Keratinocyte (primary cell): ENCODE measurements around the gene PLB1. TPM values are rescaled to one million over a fixed set of nuclear protein-coding genes. Genes with fewer than 3 reads are reported as not detected.
A peak's percentile ranks its signal among the peaks of the same experiment; 100 is the strongest.

Experiments
- DNase-seq: peaks from one replicate; pipeline ENCODE4 v3.0.0-alpha.2; 2011; ENCODE audit warnings: low read depth, missing footprints, low spot score
- FAIRE-seq: peaks from 2 replicates; lab custom pipeline; 2011; peaks lifted over from hg19 to GRCh38; lab: Jason Lieb, UNC
- H2AFZ ChIP-seq: 2 replicates; pipeline ENCODE4 v1.6.0; 2012; ENCODE audit warnings: low read length, control low read depth, inconsistent platforms; ENCODE audit not compliant: control insufficient read depth
- H3K27ac ChIP-seq: 2 replicates; pipeline ENCODE4 v1.5.1; 2011; ENCODE audit warnings: low read length; ENCODE audit not compliant: control insufficient read depth, insufficient read depth
- H3K27me3 ChIP-seq: 3 replicates; pipeline ENCODE4 v1.6.0; 2011; ENCODE audit warnings: low read length; ENCODE audit not compliant: control insufficient read depth, insufficient read depth; ENCODE audit errors: extremely low read depth
- H3K36me3 ChIP-seq, 2 experiments: 2 replicates in 1 of 2; 3 replicates in 1 of 2; pipeline ENCODE4 v1.5.1; 2011; ENCODE audit warnings: low read length in 2 of 2, mild to moderate bottlenecking in 1 of 2; ENCODE audit not compliant: control insufficient read depth in 2 of 2, insufficient read depth in 2 of 2; ENCODE audit errors: extremely low read depth in 1 of 2
- H3K4me1 ChIP-seq: 3 replicates; pipeline ENCODE4 v1.5.1; 2011; ENCODE audit warnings: low read length; ENCODE audit not compliant: control insufficient read depth, insufficient read depth; ENCODE audit errors: extremely low read depth
- H3K4me2 ChIP-seq: 3 replicates; pipeline ENCODE4 v1.6.0; 2011; ENCODE audit warnings: low read depth, low read length; ENCODE audit not compliant: control insufficient read depth, insufficient read depth; ENCODE audit errors: extremely low read depth
- H3K4me3 ChIP-seq, 3 experiments: fragments of 200-600 bp in 1 of 3; sonication (generic) in 1 of 3; 2 replicates in 2 of 3; 3 replicates in 1 of 3; pipeline ENCODE4 v1.5.1; 2011 to 2016; ENCODE audit warnings: low read length in 3 of 3, mild to moderate bottlenecking in 3 of 3, control low read depth in 2 of 3, inconsistent platforms in 1 of 3, low read depth in 1 of 3, mixed read lengths in 1 of 3, mixed run types in 1 of 3, moderate library complexity in 1 of 3; ENCODE audit not compliant: control insufficient read depth in 2 of 3, insufficient read depth in 2 of 3; ENCODE audit errors: extremely low read depth in 1 of 3
- H3K79me2 ChIP-seq: 2 replicates; pipeline ENCODE4 v1.6.0; 2012; ENCODE audit warnings: low read length; ENCODE audit not compliant: control insufficient read depth, insufficient read depth
- H3K9ac ChIP-seq: 3 replicates; pipeline ENCODE4 v1.6.0; 2011; ENCODE audit warnings: low read length; ENCODE audit not compliant: control insufficient read depth, insufficient read depth; ENCODE audit errors: extremely low read depth
- H3K9me1 ChIP-seq: 3 replicates; pipeline ENCODE4 v1.6.0; 2011; ENCODE audit warnings: low read length; ENCODE audit not compliant: control insufficient read depth, insufficient read depth; ENCODE audit errors: extremely low read depth
- H3K9me3 ChIP-seq: 2 replicates; pipeline ENCODE4 v1.5.1; 2012; ENCODE audit warnings: low read depth, low read length; ENCODE audit not compliant: control insufficient read depth
- H4K20me1 ChIP-seq: 3 replicates; pipeline ENCODE4 v1.6.0; 2011; ENCODE audit warnings: low read length; ENCODE audit not compliant: control insufficient read depth, insufficient read depth; ENCODE audit errors: extremely low read depth
- EZH2 ChIP-seq: IDR thresholded peaks from one replicate; pipeline ENCODE4 v1.6.1; 2012; ENCODE audit warnings: inconsistent platforms, mild to moderate bottlenecking, low read length, moderate library complexity
- dilution Hi-C: fragments of 300-500 bp; cut with MboI; formaldehyde crosslinking; loops from one replicate; pipeline ENCODE4 v1.7.0; 2020; ENCODE audit warnings: low sequenced_read_pairs; ENCODE audit not compliant: extremely low pct_ligation_motif_present
- polyA plus RNA-seq, 5 experiments: library from polyadenylated mRNA; depleted of rRNA in 3 of 5; stranded (reverse) in 3 of 5; stranded (forward) in 1 of 5; unstranded in 1 of 5; fragments of >200 nt; gene quantifications; 1 replicate in 1 of 5; 2 replicates in 3 of 5; 3 replicates in 1 of 5; pipeline versions ENCODE4 v1.2.1 to v1.2.3, GENCODE V29; 2011 to 2012; ENCODE audit warnings: missing spikeins in 2 of 5, low read depth in 1 of 5, low replicate concordance in 1 of 5
- TF ChIP-seq, protein P1 (sequence below), 3 experiments: IDR thresholded peaks in 1 of 3; conservative IDR thresholded peaks in 1 of 3; optimal IDR thresholded peaks in 1 of 3; 2 replicates in 2 of 3; 3 replicates in 1 of 3; pipeline versions ENCODE3 to v1.5.1; 2011; ENCODE audit warnings: low read length in 3 of 3, mild to moderate bottlenecking in 3 of 3, moderate library complexity in 2 of 3, control low read depth in 1 of 3, inconsistent platforms in 1 of 3; ENCODE audit not compliant: insufficient read depth in 2 of 3; ENCODE audit errors: extremely low read depth in 1 of 3

Gene PLB1
- polyA plus RNA-seq, 1 donor (not counting 4 experiments of a cell fraction or from before 2014, with no cell fraction given): 6.7 TPM

DNA sequence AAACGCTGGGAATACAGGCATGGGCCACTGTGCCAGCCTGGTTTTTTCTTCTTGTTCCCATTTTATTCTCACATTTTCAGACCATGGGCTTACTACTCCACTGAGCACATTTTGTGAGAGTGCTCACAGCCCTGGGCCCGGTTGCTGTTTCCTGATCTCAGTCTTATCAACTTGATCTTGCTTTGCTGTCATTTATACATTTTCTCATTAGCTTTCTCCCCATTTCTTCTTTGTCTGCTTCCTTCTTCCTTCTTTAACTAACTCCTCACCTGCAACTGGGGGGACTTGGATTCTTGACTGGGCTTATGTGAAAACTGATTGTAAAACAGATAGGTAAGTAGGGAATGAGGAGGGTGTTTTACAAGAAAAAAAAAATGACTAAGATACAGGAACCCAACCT, 117.3 kb downstream of the PLB1 start:
- Histone ChIP-seq H4K20me1 (no peaks in the 10 kb centered on the region), H3K9ac (peak overlapping the region; percentile 72), H3K4me2 (peak overlapping the region; percentile 73), H3K27ac (peak overlapping the region; percentile 93), H3K4me3 (no peak overlapping the region), H3K36me3 (no peaks in the 10 kb centered on the region), H3K9me1 (no peaks in the 10 kb centered on the region), H2AFZ (peak overlapping the region; percentile 4), H3K9me3 (no peaks in the 10 kb centered on the region), H3K79me2 (no peaks in the 10 kb centered on the region), H3K4me1 (peaks cover 84% of the 10 kb centered on the region), H3K27me3 (no peaks in the 10 kb centered on the region)
- TF ChIP-seq, protein P1, sequence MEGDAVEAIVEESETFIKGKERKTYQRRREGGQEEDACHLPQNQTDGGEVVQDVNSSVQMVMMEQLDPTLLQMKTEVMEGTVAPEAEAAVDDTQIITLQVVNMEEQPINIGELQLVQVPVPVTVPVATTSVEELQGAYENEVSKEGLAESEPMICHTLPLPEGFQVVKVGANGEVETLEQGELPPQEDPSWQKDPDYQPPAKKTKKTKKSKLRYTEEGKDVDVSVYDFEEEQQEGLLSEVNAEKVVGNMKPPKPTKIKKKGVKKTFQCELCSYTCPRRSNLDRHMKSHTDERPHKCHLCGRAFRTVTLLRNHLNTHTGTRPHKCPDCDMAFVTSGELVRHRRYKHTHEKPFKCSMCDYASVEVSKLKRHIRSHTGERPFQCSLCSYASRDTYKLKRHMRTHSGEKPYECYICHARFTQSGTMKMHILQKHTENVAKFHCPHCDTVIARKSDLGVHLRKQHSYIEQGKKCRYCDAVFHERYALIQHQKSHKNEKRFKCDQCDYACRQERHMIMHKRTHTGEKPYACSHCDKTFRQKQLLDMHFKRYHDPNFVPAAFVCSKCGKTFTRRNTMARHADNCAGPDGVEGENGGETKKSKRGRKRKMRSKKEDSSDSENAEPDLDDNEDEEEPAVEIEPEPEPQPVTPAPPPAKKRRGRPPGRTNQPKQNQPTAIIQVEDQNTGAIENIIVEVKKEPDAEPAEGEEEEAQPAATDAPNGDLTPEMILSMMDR (optimal IDR thresholded peaks at IDR 0.05 in 1 of 3, IDR thresholded peaks at IDR 0.05 in 1 of 3, conservative IDR thresholded peaks at IDR 0.05 in 1 of 3; ENCODE audit: extremely low read depth in 1 of 3, insufficient read depth in 2 of 3, low read length in 3 of 3): no peak
- TF ChIP-seq EZH2: no peak
- DNase-seq (no peak), FAIRE-seq (no peak)
- dilution Hi-C loops: no loop called here

DNA sequence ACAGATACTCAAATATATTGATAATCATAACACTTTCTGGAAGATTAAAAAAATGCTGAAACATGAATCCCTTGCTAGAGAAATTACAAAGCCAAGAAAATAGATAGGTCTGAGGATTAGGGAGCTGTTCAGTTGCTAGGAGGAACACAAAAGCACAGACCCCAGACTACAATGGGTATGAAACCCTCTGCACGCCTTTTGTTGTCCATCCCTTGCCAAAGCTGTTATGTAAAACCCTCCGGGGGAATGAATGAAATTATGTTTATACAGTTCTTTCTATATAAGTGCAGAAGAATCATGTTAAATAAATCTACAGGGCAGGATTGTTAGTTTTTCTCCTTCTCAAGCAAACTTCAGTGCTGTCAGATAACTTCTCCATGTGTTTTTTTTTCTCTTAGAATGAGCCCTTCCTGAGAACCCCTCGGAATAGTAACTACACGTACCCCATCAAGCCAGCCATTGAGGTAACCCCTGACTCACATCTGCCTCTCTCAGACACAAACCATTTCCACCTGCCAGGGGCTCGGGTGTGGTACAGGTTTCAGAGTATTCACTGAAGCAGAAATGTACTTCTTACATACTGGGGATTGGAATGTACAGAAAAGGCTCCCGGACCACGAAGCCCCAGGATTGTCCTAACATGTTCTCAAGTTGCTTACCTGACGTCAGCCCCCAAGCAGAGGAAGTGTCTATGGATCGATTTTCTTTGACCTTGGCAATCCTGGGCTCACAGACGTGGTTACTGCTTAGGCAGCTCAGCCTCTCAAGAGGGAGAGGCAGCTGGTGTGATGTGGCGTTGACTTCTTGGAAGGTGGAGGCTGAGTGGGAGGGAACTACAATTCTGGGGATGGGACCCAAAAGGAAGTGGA, 118.0 kb downstream of the PLB1 start:
- dilution Hi-C loops: no loop called here
- Histone ChIP-seq H3K9me3 (no peaks in the 10 kb centered on the region), H3K9me1 (no peaks in the 10 kb centered on the region), H3K79me2 (no peaks in the 10 kb centered on the region), H3K27me3 (no peaks in the 10 kb centered on the region), H3K4me3 (peak overlapping the region in 1 of 3 experiments; percentile 21), H2AFZ (peak overlapping the region; percentile 5), H4K20me1 (no peaks in the 10 kb centered on the region), H3K27ac (peak overlapping the region; percentile 93), H3K4me2 (peak overlapping the region; percentile 73), H3K4me1 (peaks cover 81% of the 10 kb centered on the region), H3K9ac (peak overlapping the region; percentile 72), H3K36me3 (no peaks in the 10 kb centered on the region)
- TF ChIP-seq, protein P1 (optimal IDR thresholded peaks at IDR 0.05 in 1 of 3, IDR thresholded peaks at IDR 0.05 in 1 of 3, conservative IDR thresholded peaks at IDR 0.05 in 1 of 3; ENCODE audit: extremely low read depth in 1 of 3, insufficient read depth in 2 of 3, low read length in 3 of 3): no peak
- no peak for TF ChIP-seq EZH2
- peak; percentile 94 for DNase-seq
- FAIRE-seq: peak; percentile 98
